PC-3 (cell line): ENCODE data around the gene TM9SF1.

ENCODE experiments used
- EZH2 ChIP-seq: fragments of 300-600 bp; sonication (generic); IDR thresholded peaks from one replicate; pipeline ENCODE4 v1.6.1; 2017; ENCODE audit warnings: antibody characterized with exemption, mild to moderate bottlenecking, low read length; ENCODE audit not compliant: unreplicated experiment
- EZH2phosphoT487 ChIP-seq: fragments of 300-600 bp; sonication (generic); IDR thresholded peaks from 2 replicates; pipeline ENCODE4 v1.6.1; 2018; ENCODE audit warnings: mild to moderate bottlenecking, antibody characterized with exemption, low read length, borderline replicate concordance
- TF ChIP-seq, protein P1 (sequence below): fragments of 300-600 bp; sonication (generic); conservative IDR thresholded peaks from 2 replicates; pipeline ENCODE4 v1.5.1; 2017; ENCODE audit warnings: antibody characterized with exemption, low read depth, mild to moderate bottlenecking, low read length

DNA sequence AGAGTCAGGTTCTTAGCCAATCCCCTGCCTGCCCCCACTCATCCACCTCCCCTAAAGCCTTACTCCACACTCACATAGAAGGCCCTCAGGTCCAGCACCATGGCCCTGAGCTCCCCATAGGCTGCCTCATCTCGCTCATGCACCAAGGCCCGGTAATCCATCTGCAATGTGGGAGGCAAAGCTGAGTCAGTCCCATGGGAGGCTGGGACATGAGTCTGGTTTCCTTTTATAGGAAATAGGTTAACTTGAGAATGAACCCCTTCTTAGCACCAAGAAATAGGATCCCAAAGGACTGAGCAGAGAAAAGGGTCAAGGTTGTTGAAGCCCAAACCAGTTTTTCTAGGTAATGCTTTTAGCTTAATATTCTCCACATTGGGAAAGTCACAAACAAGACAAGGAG is 51.7 kb downstream of the TM9SF1 start:
- TF ChIP-seq, protein P1, sequence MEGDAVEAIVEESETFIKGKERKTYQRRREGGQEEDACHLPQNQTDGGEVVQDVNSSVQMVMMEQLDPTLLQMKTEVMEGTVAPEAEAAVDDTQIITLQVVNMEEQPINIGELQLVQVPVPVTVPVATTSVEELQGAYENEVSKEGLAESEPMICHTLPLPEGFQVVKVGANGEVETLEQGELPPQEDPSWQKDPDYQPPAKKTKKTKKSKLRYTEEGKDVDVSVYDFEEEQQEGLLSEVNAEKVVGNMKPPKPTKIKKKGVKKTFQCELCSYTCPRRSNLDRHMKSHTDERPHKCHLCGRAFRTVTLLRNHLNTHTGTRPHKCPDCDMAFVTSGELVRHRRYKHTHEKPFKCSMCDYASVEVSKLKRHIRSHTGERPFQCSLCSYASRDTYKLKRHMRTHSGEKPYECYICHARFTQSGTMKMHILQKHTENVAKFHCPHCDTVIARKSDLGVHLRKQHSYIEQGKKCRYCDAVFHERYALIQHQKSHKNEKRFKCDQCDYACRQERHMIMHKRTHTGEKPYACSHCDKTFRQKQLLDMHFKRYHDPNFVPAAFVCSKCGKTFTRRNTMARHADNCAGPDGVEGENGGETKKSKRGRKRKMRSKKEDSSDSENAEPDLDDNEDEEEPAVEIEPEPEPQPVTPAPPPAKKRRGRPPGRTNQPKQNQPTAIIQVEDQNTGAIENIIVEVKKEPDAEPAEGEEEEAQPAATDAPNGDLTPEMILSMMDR, result no peak
- TF ChIP-seq EZH2phosphoT487 (no peak), EZH2 (no peak)
